Left ventricle myocardium inferior (tissue), 1 donor: Measurements from ENCODE around the gene GATA5. TPM values are rescaled to one million over a fixed set of nuclear protein-coding genes. Genes with fewer than 3 reads are reported as not detected.
A peak's percentile ranks its signal among the peaks of the same experiment; 100 is the strongest.

ENCODE experiments used
- DNase-seq: peaks from one replicate; pipeline ENCODE4 v3.0.0-alpha.2; 2020
- H3K27ac ChIP-seq: fragments of 200-600 bp; replicated peaks from 2 replicates; pipeline ENCODE4 v1.8.0; 2021
- H3K27me3 ChIP-seq: fragments of 200-600 bp; 2 replicates; pipeline ENCODE4 v1.8.0; 2021; ENCODE audit warnings: low read depth
- H3K36me3 ChIP-seq: fragments of 200-600 bp; 2 replicates; pipeline ENCODE4 v1.8.0; 2021
- H3K4me1 ChIP-seq: fragments of 200-600 bp; 2 replicates; pipeline ENCODE4 v1.8.0; 2021
- H3K4me3 ChIP-seq: fragments of 200-600 bp; 2 replicates; pipeline ENCODE4 v1.8.0; 2021; ENCODE audit warnings: mild to moderate bottlenecking, moderate library complexity
- H3K9me3 ChIP-seq: fragments of 200-600 bp; replicated peaks from 2 replicates; pipeline ENCODE4 v1.8.0; 2021
- CTCF ChIP-seq: fragments of 200-600 bp; IDR thresholded peaks from 2 replicates; pipeline ENCODE4 v1.8.0; 2021; ENCODE audit warnings: antibody characterized with exemption, mild to moderate bottlenecking, borderline replicate concordance
- intact Hi-C: fragments of 100-400 bp; cut with micrococcal nuclease; formaldehyde crosslinking; loops from one replicate; pipeline ENCODE4 v1.11.0; 2022
- total RNA-seq: library from RNA; stranded (reverse); fragmentation: NEBNext Ultra II Directional; extraction: Animal tissue kit (Norgen Biotek cat#: 25700); gene quantifications from one replicate; pipeline ENCODE4 v1.2.1, GENCODE V29; 2021
- donor health status: DM: no; HTN: yes; CAD: no; lungs with severe emphysema.

The GATA5 gene
- total RNA-seq, 1 donor from 2014 or later = 0.69 TPM

GRCh38 chr20:62437927-62438326, 37.9 kb downstream of the GATA5 start:
- Histone ChIP-seq H3K27ac (no peak overlapping the region), H3K27me3 (peaks cover 43% of the 10 kb centered on the region)
- no peak for TF ChIP-seq CTCF

GRCh38 chr20:62437496-62437895, 38.3 kb downstream of the GATA5 start:
- Histone ChIP-seq H3K9me3 (no peaks in the 10 kb centered on the region), H3K36me3 (no peaks in the 10 kb centered on the region), H3K4me1 (peaks cover 21% of the 10 kb centered on the region), H3K4me3 (no peak overlapping the region), H3K27me3 (peaks cover 47% of the 10 kb centered on the region), H3K27ac (no peak overlapping the region)
- no peak for DNase-seq
- TF ChIP-seq CTCF = no peak
- intact Hi-C loops = no loop called here

More at GRCh38 chr20:62437927-62438326, 37.9 kb downstream of the GATA5 start:
- intact Hi-C loops = no loop called here
- H3K4me3 ChIP-seq = no peak overlapping the region
- no peaks in the 10 kb centered on the region for H3K36me3 ChIP-seq
- peak; percentile 26 for DNase-seq
- no peaks in the 10 kb centered on the region for H3K9me3 ChIP-seq
- peaks cover 21% of the 10 kb centered on the region for H3K4me1 ChIP-seq

- Histone ChIP-seq H3K4me1 (peaks cover 21% of the 10 kb centered on the region), H3K36me3 (no peaks in the 10 kb centered on the region), H3K27me3 (peaks cover 41% of the 10 kb centered on the region), H3K4me3 (no peak overlapping the region), H3K9me3 (no peaks in the 10 kb centered on the region), H3K27ac (no peak overlapping the region)
- no peak for TF ChIP-seq CTCF
- no peak for DNase-seq
- intact Hi-C loops = no loop called here
These were observed 39.1 kb downstream of the GATA5 start for GRCh38 chr20:62436692-62437091.

- Histone ChIP-seq H3K4me1 (peaks cover 21% of the 10 kb centered on the region), H3K27me3 (peaks cover 40% of the 10 kb centered on the region), H3K27ac (peak overlapping the region; percentile 16), H3K36me3 (no peaks in the 10 kb centered on the region), H3K9me3 (no peaks in the 10 kb centered on the region), H3K4me3 (peak overlapping the region; percentile 21)
- intact Hi-C loops = no loop called here
- DNase-seq = peak; percentile 44
- TF ChIP-seq CTCF = no peak
These were observed 41.9 kb downstream of the GATA5 start for GRCh38 chr20:62433658-62434497.

- no peak overlapping the region for H3K4me3 ChIP-seq
- intact Hi-C loops = no loop called here
- peaks cover 21% of the 10 kb centered on the region for H3K4me1 ChIP-seq
- DNase-seq = no peak
- peaks cover 48% of the 10 kb centered on the region for H3K27me3 ChIP-seq
- H3K36me3 ChIP-seq = no peaks in the 10 kb centered on the region
- TF ChIP-seq CTCF = no peak
- no peak overlapping the region for H3K27ac ChIP-seq
- H3K9me3 ChIP-seq = no peaks in the 10 kb centered on the region
These were observed 44.8 kb downstream of the GATA5 start for GRCh38 chr20:62430866-62431447.
